ENCODE data around the gene TCF19.

TCF19 gene, protein sequence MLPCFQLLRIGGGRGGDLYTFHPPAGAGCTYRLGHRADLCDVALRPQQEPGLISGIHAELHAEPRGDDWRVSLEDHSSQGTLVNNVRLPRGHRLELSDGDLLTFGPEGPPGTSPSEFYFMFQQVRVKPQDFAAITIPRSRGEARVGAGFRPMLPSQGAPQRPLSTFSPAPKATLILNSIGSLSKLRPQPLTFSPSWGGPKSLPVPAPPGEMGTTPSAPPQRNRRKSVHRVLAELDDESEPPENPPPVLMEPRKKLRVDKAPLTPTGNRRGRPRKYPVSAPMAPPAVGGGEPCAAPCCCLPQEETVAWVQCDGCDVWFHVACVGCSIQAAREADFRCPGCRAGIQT

DNA sequence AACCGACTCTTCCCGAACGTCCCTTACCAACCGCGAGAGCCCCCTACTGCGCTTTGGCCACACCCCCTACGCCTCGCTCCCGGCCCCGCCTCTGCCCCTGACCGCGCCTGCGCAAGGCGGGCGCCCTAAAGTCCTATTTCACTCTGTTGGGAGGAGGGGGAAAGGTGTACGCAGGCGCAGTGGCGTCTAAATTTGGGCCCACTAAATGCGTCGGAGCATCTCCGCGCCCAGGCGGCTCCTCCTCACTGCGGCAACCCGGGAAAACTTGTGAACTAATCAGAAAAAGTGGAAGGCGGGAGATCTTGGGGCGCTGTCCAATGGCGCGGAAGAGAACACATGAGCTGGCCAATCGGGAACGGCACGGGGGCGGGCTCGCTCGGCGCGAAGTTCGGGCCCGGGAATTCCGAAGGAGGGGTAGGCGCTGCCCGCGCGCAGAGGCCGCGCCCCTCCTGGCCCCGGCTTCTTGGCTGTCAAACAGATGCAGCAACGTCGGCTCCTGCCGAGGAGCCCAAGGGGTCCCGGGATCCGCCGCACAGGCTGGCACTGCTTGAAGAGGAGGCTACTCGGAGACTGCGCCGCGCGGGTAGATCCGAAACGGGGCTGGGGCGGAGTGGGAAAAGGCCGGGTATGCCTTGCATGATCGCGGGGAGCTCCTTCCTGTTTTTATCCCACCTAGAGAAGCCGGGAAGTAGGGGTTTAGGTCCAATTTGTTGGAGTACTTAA, at the start of gene TCF19:
Gene TCF19, plus strand, starts transcription at position 450 of the 723 bp plus-strand sequence. CDS start 881 bp downstream, outside the sequence.
- TF ChIP-seq, protein P1, sequence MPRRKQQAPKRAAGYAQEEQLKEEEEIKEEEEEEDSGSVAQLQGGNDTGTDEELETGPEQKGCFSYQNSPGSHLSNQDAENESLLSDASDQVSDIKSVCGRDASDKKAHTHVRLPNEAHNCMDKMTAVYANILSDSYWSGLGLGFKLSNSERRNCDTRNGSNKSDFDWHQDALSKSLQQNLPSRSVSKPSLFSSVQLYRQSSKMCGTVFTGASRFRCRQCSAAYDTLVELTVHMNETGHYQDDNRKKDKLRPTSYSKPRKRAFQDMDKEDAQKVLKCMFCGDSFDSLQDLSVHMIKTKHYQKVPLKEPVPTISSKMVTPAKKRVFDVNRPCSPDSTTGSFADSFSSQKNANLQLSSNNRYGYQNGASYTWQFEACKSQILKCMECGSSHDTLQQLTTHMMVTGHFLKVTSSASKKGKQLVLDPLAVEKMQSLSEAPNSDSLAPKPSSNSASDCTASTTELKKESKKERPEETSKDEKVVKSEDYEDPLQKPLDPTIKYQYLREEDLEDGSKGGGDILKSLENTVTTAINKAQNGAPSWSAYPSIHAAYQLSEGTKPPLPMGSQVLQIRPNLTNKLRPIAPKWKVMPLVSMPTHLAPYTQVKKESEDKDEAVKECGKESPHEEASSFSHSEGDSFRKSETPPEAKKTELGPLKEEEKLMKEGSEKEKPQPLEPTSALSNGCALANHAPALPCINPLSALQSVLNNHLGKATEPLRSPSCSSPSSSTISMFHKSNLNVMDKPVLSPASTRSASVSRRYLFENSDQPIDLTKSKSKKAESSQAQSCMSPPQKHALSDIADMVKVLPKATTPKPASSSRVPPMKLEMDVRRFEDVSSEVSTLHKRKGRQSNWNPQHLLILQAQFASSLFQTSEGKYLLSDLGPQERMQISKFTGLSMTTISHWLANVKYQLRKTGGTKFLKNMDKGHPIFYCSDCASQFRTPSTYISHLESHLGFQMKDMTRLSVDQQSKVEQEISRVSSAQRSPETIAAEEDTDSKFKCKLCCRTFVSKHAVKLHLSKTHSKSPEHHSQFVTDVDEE (CRISPR knock-in tag; IDR thresholded peaks at IDR 0.05) = no peak
- TF ChIP-seq ZNF70 (CRISPR knock-in tag; IDR thresholded peaks at IDR 0.05) (no peak), ESRRG (CRISPR knock-in tag; IDR thresholded peaks at IDR 0.05) (no peak), ZFP3 (CRISPR knock-in tag; IDR thresholded peaks at IDR 0.05) (no peak), ARNTL (CRISPR knock-in tag; IDR thresholded peaks at IDR 0.05; ENCODE audit: borderline replicate concordance, low read depth) (no peak), OSR1 (CRISPR knock-in tag; IDR thresholded peaks at IDR 0.05) (no peak), CSDC2 (CRISPR knock-in tag; IDR thresholded peaks at IDR 0.05) (no peak), TOX (CRISPR knock-in tag; IDR thresholded peaks at IDR 0.05; ENCODE audit: borderline replicate concordance) (no peak), PPARA (CRISPR knock-in tag; IDR thresholded peaks at IDR 0.05; ENCODE audit: borderline replicate concordance) (no peak), ZNF565 (CRISPR knock-in tag; conservative IDR thresholded peaks at IDR 0.05; ENCODE audit: low read depth) (no peak), RARB (CRISPR knock-in tag; IDR thresholded peaks at IDR 0.05) (no peak), BACH2 (CRISPR knock-in tag; IDR thresholded peaks at IDR 0.05; ENCODE audit: borderline replicate concordance) (no peak), TCF4 (CRISPR knock-in tag; IDR thresholded peaks at IDR 0.05; ENCODE audit: borderline replicate concordance) (no peak), ISL1 (CRISPR knock-in tag; IDR thresholded peaks at IDR 0.05) (no peak)
- TF ChIP-seq, protein P2, sequence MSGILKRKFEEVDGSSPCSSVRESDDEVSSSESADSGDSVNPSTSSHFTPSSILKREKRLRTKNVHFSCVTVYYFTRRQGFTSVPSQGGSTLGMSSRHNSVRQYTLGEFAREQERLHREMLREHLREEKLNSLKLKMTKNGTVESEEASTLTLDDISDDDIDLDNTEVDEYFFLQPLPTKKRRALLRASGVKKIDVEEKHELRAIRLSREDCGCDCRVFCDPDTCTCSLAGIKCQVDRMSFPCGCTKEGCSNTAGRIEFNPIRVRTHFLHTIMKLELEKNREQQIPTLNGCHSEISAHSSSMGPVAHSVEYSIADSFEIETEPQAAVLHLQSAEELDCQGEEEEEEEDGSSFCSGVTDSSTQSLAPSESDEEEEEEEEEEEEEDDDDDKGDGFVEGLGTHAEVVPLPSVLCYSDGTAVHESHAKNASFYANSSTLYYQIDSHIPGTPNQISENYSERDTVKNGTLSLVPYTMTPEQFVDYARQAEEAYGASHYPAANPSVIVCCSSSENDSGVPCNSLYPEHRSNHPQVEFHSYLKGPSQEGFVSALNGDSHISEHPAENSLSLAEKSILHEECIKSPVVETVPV (CRISPR knock-in tag; IDR thresholded peaks at IDR 0.05) = no peak
- TF ChIP-seq, protein P3, sequence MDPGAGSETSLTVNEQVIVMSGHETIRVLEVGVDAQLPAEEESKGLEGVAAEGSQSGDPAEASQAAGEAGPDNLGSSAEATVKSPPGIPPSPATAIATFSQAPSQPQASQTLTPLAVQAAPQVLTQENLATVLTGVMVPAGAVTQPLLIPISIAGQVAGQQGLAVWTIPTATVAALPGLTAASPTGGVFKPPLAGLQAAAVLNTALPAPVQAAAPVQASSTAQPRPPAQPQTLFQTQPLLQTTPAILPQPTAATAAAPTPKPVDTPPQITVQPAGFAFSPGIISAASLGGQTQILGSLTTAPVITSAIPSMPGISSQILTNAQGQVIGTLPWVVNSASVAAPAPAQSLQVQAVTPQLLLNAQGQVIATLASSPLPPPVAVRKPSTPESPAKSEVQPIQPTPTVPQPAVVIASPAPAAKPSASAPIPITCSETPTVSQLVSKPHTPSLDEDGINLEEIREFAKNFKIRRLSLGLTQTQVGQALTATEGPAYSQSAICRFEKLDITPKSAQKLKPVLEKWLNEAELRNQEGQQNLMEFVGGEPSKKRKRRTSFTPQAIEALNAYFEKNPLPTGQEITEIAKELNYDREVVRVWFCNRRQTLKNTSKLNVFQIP (CRISPR knock-in tag; IDR thresholded peaks at IDR 0.05; ENCODE audit: borderline replicate concordance, low read depth) = no peak
- ATAC-seq = peak; percentile 93

DNA sequence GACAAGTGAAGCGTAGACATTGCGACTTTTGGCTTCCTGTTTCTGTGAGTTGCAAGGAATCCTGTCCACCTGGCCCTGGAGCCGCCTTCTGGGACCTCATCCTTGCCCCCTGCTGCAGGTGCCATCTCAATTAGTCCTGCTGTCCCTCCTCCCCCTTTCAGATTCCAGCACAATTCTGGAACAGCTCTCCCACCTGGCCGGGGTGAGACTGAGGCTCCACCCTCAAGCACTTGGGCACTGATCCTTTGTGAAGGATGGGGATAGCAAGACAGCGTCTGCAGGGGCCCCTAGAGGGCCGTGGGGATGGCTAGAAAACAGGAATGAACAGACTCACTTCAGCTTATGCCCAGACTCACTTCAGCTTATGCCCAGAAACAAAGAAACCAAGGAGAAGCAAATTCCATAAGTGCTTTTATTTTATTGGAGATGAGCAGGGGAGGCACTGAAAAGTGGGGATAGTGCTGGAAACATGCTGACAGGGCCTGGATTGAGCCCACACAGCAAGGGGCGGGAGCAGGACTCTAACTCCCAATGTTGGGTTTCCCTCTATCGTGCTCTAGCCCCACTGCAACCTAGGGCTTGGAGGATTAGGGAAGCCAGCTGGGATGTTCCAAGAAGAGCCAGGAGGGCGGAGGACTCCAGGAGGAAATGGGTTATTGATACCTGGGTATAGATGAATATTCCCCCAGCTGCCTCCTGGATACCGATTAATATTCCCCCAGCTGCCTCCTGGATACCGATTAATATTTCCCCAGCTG, 47.4 kb upstream of the TCF19 start:
- no peak for ATAC-seq
- TF ChIP-seq CSDC2 (CRISPR knock-in tag; IDR thresholded peaks at IDR 0.05) (no peak), ZNF8 (CRISPR knock-in tag; IDR thresholded peaks at IDR 0.05) (no peak), RARB (CRISPR knock-in tag; IDR thresholded peaks at IDR 0.05) (no peak), ISL1 (CRISPR knock-in tag; IDR thresholded peaks at IDR 0.05) (no peak), ZNF70 (CRISPR knock-in tag; IDR thresholded peaks at IDR 0.05) (no peak), BACH2 (CRISPR knock-in tag; IDR thresholded peaks at IDR 0.05; ENCODE audit: borderline replicate concordance) (no peak), TOX (CRISPR knock-in tag; IDR thresholded peaks at IDR 0.05; ENCODE audit: borderline replicate concordance) (no peak), OSR1 (CRISPR knock-in tag; IDR thresholded peaks at IDR 0.05) (no peak), SNAI2 (CRISPR knock-in tag; IDR thresholded peaks at IDR 0.05) (no peak), ARNTL (CRISPR knock-in tag; IDR thresholded peaks at IDR 0.05; ENCODE audit: borderline replicate concordance, low read depth) (no peak)
- TF ChIP-seq, protein P4, sequence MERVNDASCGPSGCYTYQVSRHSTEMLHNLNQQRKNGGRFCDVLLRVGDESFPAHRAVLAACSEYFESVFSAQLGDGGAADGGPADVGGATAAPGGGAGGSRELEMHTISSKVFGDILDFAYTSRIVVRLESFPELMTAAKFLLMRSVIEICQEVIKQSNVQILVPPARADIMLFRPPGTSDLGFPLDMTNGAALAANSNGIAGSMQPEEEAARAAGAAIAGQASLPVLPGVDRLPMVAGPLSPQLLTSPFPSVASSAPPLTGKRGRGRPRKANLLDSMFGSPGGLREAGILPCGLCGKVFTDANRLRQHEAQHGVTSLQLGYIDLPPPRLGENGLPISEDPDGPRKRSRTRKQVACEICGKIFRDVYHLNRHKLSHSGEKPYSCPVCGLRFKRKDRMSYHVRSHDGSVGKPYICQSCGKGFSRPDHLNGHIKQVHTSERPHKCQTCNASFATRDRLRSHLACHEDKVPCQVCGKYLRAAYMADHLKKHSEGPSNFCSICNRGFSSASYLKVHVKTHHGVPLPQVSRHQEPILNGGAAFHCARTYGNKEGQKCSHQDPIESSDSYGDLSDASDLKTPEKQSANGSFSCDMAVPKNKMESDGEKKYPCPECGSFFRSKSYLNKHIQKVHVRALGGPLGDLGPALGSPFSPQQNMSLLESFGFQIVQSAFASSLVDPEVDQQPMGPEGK (CRISPR knock-in tag; IDR thresholded peaks at IDR 0.05; ENCODE audit: borderline replicate concordance) = no peak
- TF ChIP-seq, protein P2 (CRISPR knock-in tag; IDR thresholded peaks at IDR 0.05) = no peak
- TF ChIP-seq, protein P1 (CRISPR knock-in tag; IDR thresholded peaks at IDR 0.05) = no peak
- TF ChIP-seq, protein P3 (CRISPR knock-in tag; IDR thresholded peaks at IDR 0.05; ENCODE audit: borderline replicate concordance, low read depth) = no peak

Measured in SK-N-SH treated with all-trans-retinoic acid at 6 μM for 48 hours (cell line).